GM12878 (cell line): ENCODE measurements around the gene BSX. TPM values are rescaled to one million over a fixed set of nuclear protein-coding genes. Genes with fewer than 3 reads are reported as not detected.
A peak's percentile ranks its signal among the peaks of the same experiment; 100 is the strongest.

Experiments used
- ATAC-seq: fragments of 200-7000 bp; cut with Tn5 transposase; 3 replicates; pipeline ENCODE4 v1.9.1; 2020; ENCODE audit warnings: mild to moderate bottlenecking, moderate library complexity
- BruUV-seq: library from RNA; stranded (reverse); fragments of 400-500 nt; replicated peaks from 2 replicates; lab custom pipeline; 2021; lab: Mats Ljungman, UMichigan
- CTCF ChIA-PET: fragments of 300-600 bp; sonication (Branson Sonifier 250); formaldehyde crosslinking; extraction: SDS; loops from one replicate; lab custom pipeline; 2021; ENCODE audit warnings: inconsistent platforms; lab: Yijun Ruan, JAX
- POLR2A ChIA-PET: fragments of 350-600 bp; formaldehyde crosslinking; extraction: SDS; loops from one replicate; lab custom pipeline; 2021; ENCODE audit warnings: inconsistent platforms; lab: Charles Lee
- RAD21 ChIA-PET: fragments of 300-600 bp; sonication (Branson Sonifier 250); formaldehyde crosslinking; loops from one replicate; lab custom pipeline; 2023; ENCODE audit warnings: antibody characterized with exemption; ENCODE audit not compliant: unreplicated experiment; lab: Charles Lee
- SMC1A ChIA-PET: fragments of 300-600 bp; sonication (Branson Sonifier 250); formaldehyde crosslinking; loops from one replicate; lab custom pipeline; 2023; ENCODE audit not compliant: unreplicated experiment, uncharacterized antibody; lab: Charles Lee
- DNase-seq: peaks from one replicate; pipeline ENCODE4 v3.0.0-alpha.2; 2011; ENCODE audit warnings: low read depth, low spot score
- FAIRE-seq: peaks from 3 replicates; lab custom pipeline; 2011; peaks lifted over from hg19 to GRCh38; lab: Jason Lieb, UNC
- H2AFZ ChIP-seq: 2 replicates; pipeline ENCODE4 v1.6.0; 2011; ENCODE audit warnings: low read depth, low read length, control low read depth; ENCODE audit not compliant: control insufficient read depth
- H3K27ac ChIP-seq: 2 replicates; pipeline ENCODE4 v1.5.1; 2011; ENCODE audit warnings: control low read depth; ENCODE audit not compliant: control insufficient read depth, insufficient read depth
- H3K27me3 ChIP-seq, 2 experiments: replicated peaks in 1 of 2; 2 replicates each; pipeline versions ENCODE4 v1.6.0 to v1.6.1; 2011; ENCODE audit warnings: low read length in 1 of 2; ENCODE audit not compliant: control insufficient read depth in 2 of 2, insufficient read depth in 2 of 2
- H3K36me3 ChIP-seq, 2 experiments: 2 replicates each; pipeline ENCODE4 v1.5.1; 2011; ENCODE audit warnings: low read length in 1 of 2; ENCODE audit not compliant: control insufficient read depth in 2 of 2, insufficient read depth in 2 of 2
- H3K4me1 ChIP-seq: 2 replicates; pipeline ENCODE4 v1.6.1; 2011; ENCODE audit warnings: mild to moderate bottlenecking, low read length, moderate library complexity, mixed read lengths; ENCODE audit not compliant: control insufficient read depth, insufficient read depth
- H3K4me2 ChIP-seq: 2 replicates; pipeline ENCODE4 v1.6.0; 2011; ENCODE audit warnings: control low read depth; ENCODE audit not compliant: control insufficient read depth, insufficient read depth
- H3K4me3 ChIP-seq: fragments of 200-600 bp; sonication (generic); 2 replicates; pipeline ENCODE4 v1.5.1; 2016
- H3K79me2 ChIP-seq: 2 replicates; pipeline ENCODE4 v1.6.0; 2011; ENCODE audit warnings: low read length; ENCODE audit not compliant: control insufficient read depth, insufficient read depth
- H3K9ac ChIP-seq: 2 replicates; pipeline ENCODE4 v1.8.0; 2011; ENCODE audit warnings: low read length, control low read depth, mixed read lengths; ENCODE audit not compliant: control insufficient read depth, insufficient read depth
- H3K9me3 ChIP-seq: replicated peaks from 3 replicates; pipeline ENCODE4 v1.5.1; 2011; ENCODE audit warnings: mild to moderate bottlenecking, low read length; ENCODE audit not compliant: control insufficient read depth, insufficient read depth
- H4K20me1 ChIP-seq: 2 replicates; pipeline ENCODE4 v1.6.0; 2011; ENCODE audit not compliant: control insufficient read depth, insufficient read depth
- BHLHE40 ChIP-seq, 2 experiments: fragments of 450-650 bp in 1 of 2; IDR thresholded peaks; 2 replicates each; pipeline ENCODE4 v1.6.1; 2011 to 2017; ENCODE audit warnings: low read depth in 2 of 2, borderline replicate concordance in 1 of 2, improper control_type of control experiment in 1 of 2, low read length in 1 of 2, mild to moderate bottlenecking in 1 of 2
- ETV6 ChIP-seq, 2 experiments: fragments of 450-650 bp in 1 of 2; IDR thresholded peaks in 1 of 2; conservative IDR thresholded peaks in 1 of 2; 2 replicates each; pipeline ENCODE4 v1.6.1; 2014; ENCODE audit warnings: antibody characterized with exemption in 1 of 2, borderline replicate concordance in 1 of 2, low read depth in 1 of 2, mild to moderate bottlenecking in 1 of 2, moderate library complexity in 1 of 2
- MYC ChIP-seq: IDR thresholded peaks from 2 replicates; pipeline ENCODE4 v1.6.1; 2011; ENCODE audit warnings: mild to moderate bottlenecking, low read length, moderate library complexity, inconsistent platforms; ENCODE audit not compliant: insufficient read depth, insufficient replicate concordance, insufficient read length, severe bottlenecking
- NFIC ChIP-seq: IDR thresholded peaks from 2 replicates; pipeline ENCODE4 v1.6.1; 2012; ENCODE audit warnings: low read depth, mild to moderate bottlenecking, inconsistent platforms, low read length, moderate library complexity
- SIN3A ChIP-seq: IDR thresholded peaks from 2 replicates; pipeline ENCODE4 v1.6.1; 2012; ENCODE audit warnings: low read depth, low read length, improper control_type of control experiment
- TCF12 ChIP-seq: IDR thresholded peaks from 2 replicates; pipeline ENCODE4 v1.6.1; 2011; ENCODE audit warnings: low read depth, mild to moderate bottlenecking, low read length
- WGBS: methylation state at CpG from one replicate; pipeline ENCODE4 v1.1.6; 2016; ENCODE audit warnings: low lambda C conversion rate; ENCODE audit not compliant: insufficient replicate concordance, insufficient coverage; ENCODE audit errors: missing lambda C conversion rate; 5-methylcytosine and 5-hydroxymethylcytosine counted together
- in situ Hi-C: fragments of 300-500 bp; cut with MboI; formaldehyde crosslinking; loops from 9 replicates; pipeline ENCODE4 v1.14.3; 2018; ENCODE audit warnings: mixed read lengths
- intact Hi-C: fragments of 100-400 bp; cut with micrococcal nuclease; formaldehyde crosslinking; loops from one replicate; pipeline ENCODE4 v1.14.2; 2022; ENCODE audit not compliant: unreplicated experiment
- polyA plus RNA-seq, 11 experiments: library from polyadenylated mRNA; depleted of rRNA in 4 of 11; unstranded in 6 of 11; stranded (reverse) in 5 of 11; fragments of >200 nt; fragmentation: Nextera tagmentation in 4 of 11; fragmentation: Illumina TruSeq in 1 of 11; extraction: Ambion mirVana in 4 of 11; extraction: Trizol in 1 of 11; gene quantifications; 1 replicate in 1 of 11; 2 replicates in 10 of 11; pipeline versions ENCODE4 v1.2.1 to v1.2.3, GENCODE V29; 2011 to 2016; ENCODE audit warnings: inconsistent platforms in 2 of 11, missing spikeins in 2 of 11, low read depth in 1 of 11
- total RNA-seq, 4 experiments: library from RNA; depleted of rRNA in 3 of 4; stranded (reverse); fragments of >200 nt in 3 of 4; fragmentation: Illumina TruSeq in 1 of 4; extraction: Trizol in 1 of 4; gene quantifications; 2 replicates each; pipeline versions ENCODE4 v1.2.1 to v1.2.3, GENCODE V29; 2013 to 2021
- TF ChIP-seq, protein P1 (sequence below): IDR thresholded peaks from 2 replicates; pipeline ENCODE4 v1.6.1; 2012; ENCODE audit warnings: mild to moderate bottlenecking, low read depth, low read length

BSX gene
- total and polyA plus RNA-seq, 10 of the 15 experiments (the other 5 are each of a cell fraction or from before 2014, with no cell fraction given): not detected

DNA sequence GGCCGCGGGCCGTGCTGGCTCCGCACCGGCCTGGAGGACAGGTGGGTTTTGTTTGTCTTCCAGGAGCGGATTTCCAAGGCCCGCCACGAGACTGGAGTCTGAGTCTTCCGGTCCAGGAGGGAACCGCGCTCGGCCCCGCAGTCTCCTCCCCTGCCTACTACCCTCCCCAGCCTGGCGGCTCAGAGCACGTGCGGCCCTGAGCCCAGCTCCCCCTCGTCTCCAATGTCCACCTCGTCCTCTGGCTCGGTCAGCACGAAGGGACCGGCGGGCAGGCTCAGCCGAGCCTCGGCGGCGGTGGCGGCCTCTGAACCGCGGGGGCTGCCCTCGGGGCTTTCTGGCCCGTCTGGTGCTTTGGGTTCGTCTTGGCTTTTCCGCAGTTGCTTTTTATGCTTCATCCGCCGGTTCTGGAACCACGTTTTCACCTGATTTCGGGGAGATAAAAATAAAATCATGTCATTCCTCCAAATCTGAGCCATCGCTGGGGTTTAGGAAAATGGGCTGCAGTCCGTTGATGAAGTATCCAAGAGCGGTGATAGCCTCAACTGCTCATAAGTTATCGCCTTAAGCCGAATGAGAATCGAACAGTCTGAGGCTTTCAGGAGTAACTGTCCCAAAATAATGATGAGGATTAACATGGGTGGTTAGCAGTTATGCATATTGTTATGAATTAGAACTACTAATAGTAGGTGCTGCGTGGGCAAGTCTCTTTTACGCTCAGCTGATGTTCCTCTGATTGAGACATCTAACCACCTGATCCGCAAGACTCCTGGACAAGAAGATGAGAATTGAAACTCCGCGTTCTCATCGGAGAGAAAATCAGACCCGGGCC lies 4.0 kb downstream of the BSX start:
- TF ChIP-seq ETV6 (conservative IDR thresholded peaks at IDR 0.05 in 1 of 2, IDR thresholded peaks at IDR 0.05 in 1 of 2; ENCODE audit: borderline replicate concordance in 1 of 2, low read depth in 1 of 2) (no peak), BHLHE40 (IDR thresholded peaks at IDR 0.05; ENCODE audit: borderline replicate concordance in 1 of 2, low read depth in 2 of 2, low read length in 1 of 2) (0 out of 4 replicates have a peak, but pooled peaks of 1 of the 2 experiments have one; percentile 16)
- no peaks in the 10 kb centered on the region for H3K4me1 ChIP-seq
- H2AFZ ChIP-seq: no peak overlapping the region
- ChIA-PET POLR2A (no interaction called here), RAD21 (no interaction called here), SMC1A (no interaction called here), CTCF (no interaction called here)
- no peaks in the 10 kb centered on the region; the same call in none of the 2 replicates for H4K20me1 ChIP-seq
- H3K27ac ChIP-seq: no peak overlapping the region
- H3K4me2 ChIP-seq: no peak overlapping the region
- intact Hi-C loops: no loop called here
- H3K9ac ChIP-seq: no peak overlapping the region
- no peaks in the 10 kb centered on the region for H3K79me2 ChIP-seq
- H3K4me3 ChIP-seq: no peak overlapping the region
- in situ Hi-C loops: no loop called here
- WGBS: 29% methylated on average over 45 of the region's 50 CpGs
- DNase-seq (no peak), ATAC-seq (peak; percentile 18; the same call in 2 of the 3 replicates), FAIRE-seq (no peak)
- no peaks in the 10 kb centered on the region; the same call in 1 of the 3 replicates for H3K9me3 ChIP-seq
- H3K36me3 ChIP-seq: no peaks in the 10 kb centered on the region
- peaks cover 15 to 51% of the 10 kb centered on the region in 2 experiments for H3K27me3 ChIP-seq
- BruUV-seq: no TSS peak

DNA sequence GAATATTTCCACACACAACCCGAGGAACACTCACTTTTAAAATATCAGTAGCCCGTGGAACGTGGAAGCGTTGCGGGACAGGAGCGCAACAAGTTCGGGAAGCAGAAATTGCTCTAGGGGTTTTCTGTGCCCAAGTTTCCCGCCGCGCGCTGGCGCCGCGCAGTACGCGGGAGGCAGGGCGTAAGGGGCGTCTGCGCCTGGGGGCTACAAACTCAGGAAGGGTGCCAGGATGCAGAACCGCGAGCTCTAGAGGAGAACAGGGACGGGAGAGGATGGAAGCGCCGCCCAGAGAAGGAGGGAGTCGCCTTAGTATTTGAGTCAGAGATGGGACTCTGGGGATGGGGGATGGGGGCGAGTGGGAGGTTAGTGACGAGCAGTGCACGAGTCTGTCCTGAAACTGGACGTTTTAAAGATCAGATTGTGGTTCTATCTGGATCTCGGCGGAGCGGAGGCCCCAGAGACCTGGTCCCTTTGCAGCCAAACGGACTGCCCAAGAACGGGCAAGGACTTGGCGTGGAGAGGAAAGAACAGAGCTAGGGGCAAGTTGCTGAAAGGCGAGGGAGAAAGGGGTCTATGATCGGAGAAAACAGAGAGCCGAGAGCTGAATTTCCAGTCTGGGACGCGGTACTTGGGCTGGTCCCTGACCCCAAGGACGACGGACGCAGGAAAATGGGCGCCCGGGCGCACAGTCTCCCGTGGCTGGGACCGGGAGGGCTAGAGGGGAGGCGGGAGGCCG lies 4.7 kb downstream of the BSX start:
- Histone ChIP-seq H3K9me3 (no peaks in the 10 kb centered on the region; the same call in 1 of the 3 replicates), H3K27me3 (peaks cover 13 to 51% of the 10 kb centered on the region in 2 experiments), H2AFZ (no peak overlapping the region), H3K27ac (no peak overlapping the region), H3K4me3 (no peak overlapping the region), H3K9ac (no peak overlapping the region), H3K79me2 (no peaks in the 10 kb centered on the region), H4K20me1 (no peaks in the 10 kb centered on the region; the same call in none of the 2 replicates), H3K4me2 (no peak overlapping the region), H3K4me1 (no peaks in the 10 kb centered on the region), H3K36me3 (no peaks in the 10 kb centered on the region)
- no peak for DNase-seq
- in situ Hi-C loops: no loop called here
- no peak; the same call in 2 of the 3 replicates for ATAC-seq
- intact Hi-C loops: no loop called here
- BruUV-seq: no TSS peak
- no peak for TF ChIP-seq TCF12
- TF ChIP-seq SIN3A: no peak
- TF ChIP-seq, protein P1, sequence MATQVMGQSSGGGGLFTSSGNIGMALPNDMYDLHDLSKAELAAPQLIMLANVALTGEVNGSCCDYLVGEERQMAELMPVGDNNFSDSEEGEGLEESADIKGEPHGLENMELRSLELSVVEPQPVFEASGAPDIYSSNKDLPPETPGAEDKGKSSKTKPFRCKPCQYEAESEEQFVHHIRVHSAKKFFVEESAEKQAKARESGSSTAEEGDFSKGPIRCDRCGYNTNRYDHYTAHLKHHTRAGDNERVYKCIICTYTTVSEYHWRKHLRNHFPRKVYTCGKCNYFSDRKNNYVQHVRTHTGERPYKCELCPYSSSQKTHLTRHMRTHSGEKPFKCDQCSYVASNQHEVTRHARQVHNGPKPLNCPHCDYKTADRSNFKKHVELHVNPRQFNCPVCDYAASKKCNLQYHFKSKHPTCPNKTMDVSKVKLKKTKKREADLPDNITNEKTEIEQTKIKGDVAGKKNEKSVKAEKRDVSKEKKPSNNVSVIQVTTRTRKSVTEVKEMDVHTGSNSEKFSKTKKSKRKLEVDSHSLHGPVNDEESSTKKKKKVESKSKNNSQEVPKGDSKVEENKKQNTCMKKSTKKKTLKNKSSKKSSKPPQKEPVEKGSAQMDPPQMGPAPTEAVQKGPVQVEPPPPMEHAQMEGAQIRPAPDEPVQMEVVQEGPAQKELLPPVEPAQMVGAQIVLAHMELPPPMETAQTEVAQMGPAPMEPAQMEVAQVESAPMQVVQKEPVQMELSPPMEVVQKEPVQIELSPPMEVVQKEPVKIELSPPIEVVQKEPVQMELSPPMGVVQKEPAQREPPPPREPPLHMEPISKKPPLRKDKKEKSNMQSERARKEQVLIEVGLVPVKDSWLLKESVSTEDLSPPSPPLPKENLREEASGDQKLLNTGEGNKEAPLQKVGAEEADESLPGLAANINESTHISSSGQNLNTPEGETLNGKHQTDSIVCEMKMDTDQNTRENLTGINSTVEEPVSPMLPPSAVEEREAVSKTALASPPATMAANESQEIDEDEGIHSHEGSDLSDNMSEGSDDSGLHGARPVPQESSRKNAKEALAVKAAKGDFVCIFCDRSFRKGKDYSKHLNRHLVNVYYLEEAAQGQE: no peak
- TF ChIP-seq MYC: no peak
- no peak for TF ChIP-seq NFIC
- ChIA-PET CTCF (no interaction called here), RAD21 (no interaction called here), SMC1A (no interaction called here), POLR2A (no interaction called here)
- no peak for FAIRE-seq
- WGBS: 27% methylated on average over 49 of the region's 50 CpGs
